Gastroesophageal sphincter (tissue), 3 donors: ENCODE data around the gene WDR83.
"Not testable (repeated sequence)": the region's sequence is repeated elsewhere in the genome, so short reads cannot be mapped to it uniquely, and the experiment has no call there.

Source experiments
- CTCF ChIP-seq, 4 experiments: fragments of 200-600 bp in 2 of 4; fragments of 450-650 bp in 2 of 4; sonication (generic) in 1 of 4; IDR thresholded peaks; one replicate each; pipeline ENCODE4 v1.5.1; 2017 to 2019; ENCODE audit warnings: antibody characterized with exemption in 4 of 4, mild to moderate bottlenecking in 2 of 4, moderate library complexity in 2 of 4
- POLR2A ChIP-seq, 2 donors: fragments of 450-650 bp; IDR thresholded peaks; one replicate each; pipeline ENCODE4 v1.6.1; 2017; ENCODE audit warnings: antibody characterized with exemption in 2 of 2, mild to moderate bottlenecking in 2 of 2, moderate library complexity in 1 of 2

- TF ChIP-seq POLR2A, CTCF (IDR thresholded peaks at IDR 0.05): not testable (repeated sequence)
These were observed 45.2 kb upstream of the WDR83 start for GRCh38 chr19:12621253-12622024.
